HL-60 (cell line): ENCODE data around the gene RAC3.

Experiments
- CTCF ChIP-seq: IDR thresholded peaks from one replicate; pipeline ENCODE4 v1.5.1; 2011; ENCODE audit warnings: low read length, control low read depth, inconsistent platforms; ENCODE audit not compliant: insufficient read depth
- POLR2AphosphoS5 ChIP-seq: IDR thresholded peaks from 2 replicates; pipeline ENCODE4 v1.6.1; 2012; ENCODE audit warnings: low read depth

GRCh38 chr17:82029391-82029790 is 2.1 kb upstream of the RAC3 start:
- no peak for TF ChIP-seq CTCF
- TF ChIP-seq POLR2AphosphoS5, result no peak
